ENCODE measurements around the gene P2RX2.

The P2RX2 gene

GRCh38 chr12:132638541-132639408 lies 20.2 kb downstream of the P2RX2 start:
- DNase-seq (ENCODE audit: low read depth): peak; percentile 81

DNA sequence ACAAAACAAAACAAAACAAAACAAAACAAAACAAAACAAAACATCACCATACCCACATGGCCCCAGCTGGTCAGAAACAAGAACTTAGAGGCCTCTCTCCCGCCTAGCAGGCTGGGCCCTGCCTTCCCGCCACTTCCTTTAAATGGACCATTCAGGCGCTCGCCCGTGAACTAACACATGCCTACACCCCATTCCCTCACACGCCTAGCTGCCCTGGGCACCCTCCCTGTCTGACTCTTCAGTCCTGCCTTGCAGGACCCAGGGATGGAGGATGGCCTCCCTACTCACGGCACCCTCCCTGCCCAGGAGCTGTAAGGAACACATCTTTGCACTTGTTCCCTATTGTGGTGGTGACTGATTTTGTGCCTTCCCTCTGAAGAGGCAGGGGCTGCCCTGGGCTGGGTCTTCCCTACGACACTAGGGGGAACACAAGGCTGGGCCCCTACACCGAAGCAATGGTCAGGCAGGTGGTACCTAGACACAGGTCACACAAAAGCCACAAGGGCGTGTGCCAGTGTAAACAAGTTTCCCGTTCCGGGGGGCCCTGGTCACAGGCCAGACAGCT lies 21.5 kb downstream of the P2RX2 start:
- DNase-seq (ENCODE audit: low read depth): no peak

GRCh38 chr12:132640936-132641335 lies 22.4 kb downstream of the P2RX2 start:
- DNase-seq (ENCODE audit: low read depth): no peak

DNA sequence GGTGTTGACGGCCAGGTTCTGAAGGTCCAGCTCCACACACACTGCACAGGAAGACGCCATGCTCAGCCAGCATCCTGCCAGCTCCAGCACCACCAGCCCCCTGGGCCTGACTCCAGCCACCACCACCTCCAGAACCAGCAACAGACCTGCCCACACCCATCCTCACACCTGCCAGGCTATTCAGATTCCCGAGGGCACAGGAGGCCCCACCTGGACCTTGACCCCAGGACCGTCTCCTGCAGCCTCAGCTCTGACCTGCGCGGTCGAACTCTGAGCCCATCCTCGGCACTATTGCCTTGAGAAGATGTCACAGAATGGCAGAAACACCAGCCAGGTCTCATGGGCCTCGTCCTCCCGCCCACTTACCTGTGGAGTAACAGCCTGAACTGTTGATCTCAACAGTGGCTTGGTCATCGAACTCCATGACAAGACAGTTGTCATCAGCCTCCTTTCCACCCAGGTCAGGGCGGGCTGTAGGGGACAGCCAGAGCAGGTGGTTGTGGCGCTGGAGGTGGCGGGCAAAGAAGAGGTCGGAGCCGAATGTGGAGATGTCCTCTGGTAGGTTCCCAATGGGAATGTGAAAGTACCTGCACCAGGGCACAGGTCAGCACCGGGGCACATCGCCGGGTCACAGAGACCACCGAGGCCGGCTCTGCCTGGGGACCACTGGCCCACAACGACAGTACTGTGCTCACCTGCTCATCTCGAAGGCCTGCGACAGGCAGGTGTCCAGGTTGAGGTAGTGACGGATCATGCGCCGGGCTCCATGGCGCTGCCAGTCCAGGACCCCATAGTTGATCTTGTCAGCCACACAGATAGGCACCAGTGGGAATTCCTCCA lies 23.5 kb downstream of the P2RX2 start:
- DNase-seq (ENCODE audit: low read depth): no peak

DNA sequence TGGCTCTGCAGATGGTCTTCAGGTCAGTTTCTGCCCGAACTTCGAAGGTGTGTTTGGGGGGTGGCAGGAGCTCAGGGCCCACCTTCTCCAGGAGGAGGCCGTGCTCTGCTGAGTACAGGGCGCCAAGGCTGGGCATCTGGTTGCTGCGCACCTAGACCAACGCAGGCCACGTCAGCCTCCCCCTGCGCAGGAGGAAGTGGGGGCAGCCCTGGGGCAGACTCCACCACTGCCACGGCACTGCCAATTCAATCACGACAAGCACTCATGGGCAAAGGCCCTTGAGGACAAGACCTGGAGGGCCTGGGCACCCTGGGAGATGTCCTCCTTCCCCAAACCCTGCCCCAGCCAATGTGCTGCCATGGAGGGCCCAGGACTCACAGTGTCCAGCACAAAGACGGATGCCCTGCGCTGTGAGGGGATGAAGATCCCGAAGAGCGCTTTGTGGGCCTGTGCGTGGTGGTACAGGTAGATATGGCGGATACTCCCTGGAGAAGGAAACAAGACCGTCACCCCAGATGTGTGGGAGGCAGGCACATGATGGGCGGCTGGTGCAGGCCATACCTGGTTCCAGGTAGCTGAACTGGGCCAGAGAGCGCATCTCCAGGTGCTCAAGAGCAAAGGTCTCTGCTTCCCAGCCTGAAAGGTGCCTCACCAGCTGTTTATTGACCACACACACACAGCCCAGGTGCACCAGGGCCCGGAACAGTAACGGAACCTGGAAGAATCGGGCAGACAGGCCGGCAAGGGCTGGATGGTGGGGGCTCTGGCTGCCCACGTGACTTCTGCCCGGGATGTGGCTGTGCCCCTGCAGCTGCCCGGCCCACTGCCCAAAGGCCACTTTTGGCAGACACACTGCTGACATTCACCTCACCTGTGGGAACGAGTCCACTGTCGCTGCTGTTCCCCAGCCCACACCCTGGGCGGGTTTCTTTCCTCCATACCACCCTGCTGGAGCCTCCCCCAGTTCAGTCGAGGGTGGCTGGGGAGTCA lies 24.6 kb downstream of the P2RX2 start:
- no peak for DNase-seq (ENCODE audit: low read depth)

GRCh38 chr12:132646850-132647249 lies 28.3 kb downstream of the P2RX2 start:
- DNase-seq (ENCODE audit: low read depth): no peak

DNA sequence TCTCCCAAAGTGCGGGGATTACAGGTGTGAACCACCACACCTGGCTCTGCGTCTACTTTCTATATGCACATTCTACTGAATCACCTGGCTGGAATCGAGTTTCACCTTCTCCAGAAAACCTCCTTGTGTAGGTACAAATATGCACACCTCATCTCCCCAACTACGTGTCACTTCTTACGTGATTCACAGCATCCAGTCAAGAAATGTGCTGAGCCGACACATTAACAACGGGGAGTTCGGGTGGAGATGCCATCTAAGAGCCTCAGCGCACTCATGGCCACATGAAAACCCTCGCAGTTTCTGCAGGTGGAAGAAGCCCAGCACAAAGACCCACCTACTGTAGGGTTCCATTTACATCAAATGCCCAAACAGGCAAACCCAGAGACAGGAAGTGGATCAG lies 29.3 kb downstream of the P2RX2 start:
- DNase-seq (ENCODE audit: low read depth): no peak

DNA sequence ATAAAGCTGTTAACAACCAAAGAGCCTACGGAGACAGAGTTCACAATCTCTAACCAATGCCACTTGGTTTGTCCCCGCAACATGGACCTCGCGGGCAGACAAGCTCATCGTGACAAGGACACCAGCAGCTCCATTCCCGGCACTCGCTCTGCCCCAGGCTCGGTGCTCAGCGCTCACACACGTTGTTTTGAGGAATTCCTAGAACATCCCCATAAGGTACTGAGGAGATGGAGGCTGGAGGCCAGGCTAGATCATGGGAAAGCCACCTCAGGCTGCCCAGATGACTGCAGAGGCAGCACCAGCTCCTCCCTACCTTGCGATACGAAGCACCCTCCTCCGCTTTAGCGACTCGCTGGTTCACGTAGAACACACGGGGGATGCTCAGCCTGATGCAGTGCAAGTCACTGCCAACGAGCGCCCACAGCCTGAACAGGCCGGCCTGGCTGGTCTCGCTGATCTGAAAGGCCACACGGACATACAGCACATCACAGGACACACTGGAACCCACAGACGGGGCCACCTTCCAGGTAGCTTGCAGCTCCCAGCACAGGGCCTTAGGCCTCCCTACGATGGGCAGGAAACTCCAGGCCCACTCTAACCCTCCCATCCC lies 30.1 kb downstream of the P2RX2 start:
- no peak for DNase-seq (ENCODE audit: low read depth)

- DNase-seq (ENCODE audit: low read depth): no peak
These were observed 30.8 kb downstream of the P2RX2 start for GRCh38 chr12:132649226-132649945.

DNA sequence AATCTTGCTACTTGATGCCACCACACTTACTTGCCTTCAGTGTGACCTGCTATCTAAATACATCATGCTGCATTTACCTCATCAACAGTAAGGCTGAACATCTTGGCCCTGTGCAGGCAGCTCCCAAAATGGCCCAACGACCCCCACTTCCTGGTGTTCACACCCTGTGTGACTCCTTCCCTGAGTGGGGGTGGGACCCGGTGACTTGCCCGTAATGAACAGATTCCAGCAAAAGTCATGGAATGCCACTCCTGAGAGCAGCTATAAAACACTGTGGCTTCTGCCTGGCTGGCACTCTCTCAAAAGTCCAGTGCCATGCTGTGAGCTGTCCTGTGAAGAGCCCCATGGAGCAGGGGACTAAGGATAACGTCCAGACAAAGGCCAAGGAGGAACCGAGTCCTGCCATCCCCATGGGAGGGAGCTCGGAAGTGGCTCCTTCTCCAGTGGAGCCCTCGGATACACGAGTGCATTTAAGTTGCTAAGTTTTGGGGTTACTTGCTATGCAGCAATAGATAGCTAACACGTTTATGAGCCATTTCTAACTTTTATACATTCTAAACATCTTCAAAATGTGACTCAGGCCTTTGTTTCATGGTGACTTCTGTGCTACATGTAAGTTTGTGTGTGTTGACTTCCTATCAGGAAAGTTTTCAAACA lies 33.0 kb downstream of the P2RX2 start:
- no peak for DNase-seq (ENCODE audit: low read depth)

DNA sequence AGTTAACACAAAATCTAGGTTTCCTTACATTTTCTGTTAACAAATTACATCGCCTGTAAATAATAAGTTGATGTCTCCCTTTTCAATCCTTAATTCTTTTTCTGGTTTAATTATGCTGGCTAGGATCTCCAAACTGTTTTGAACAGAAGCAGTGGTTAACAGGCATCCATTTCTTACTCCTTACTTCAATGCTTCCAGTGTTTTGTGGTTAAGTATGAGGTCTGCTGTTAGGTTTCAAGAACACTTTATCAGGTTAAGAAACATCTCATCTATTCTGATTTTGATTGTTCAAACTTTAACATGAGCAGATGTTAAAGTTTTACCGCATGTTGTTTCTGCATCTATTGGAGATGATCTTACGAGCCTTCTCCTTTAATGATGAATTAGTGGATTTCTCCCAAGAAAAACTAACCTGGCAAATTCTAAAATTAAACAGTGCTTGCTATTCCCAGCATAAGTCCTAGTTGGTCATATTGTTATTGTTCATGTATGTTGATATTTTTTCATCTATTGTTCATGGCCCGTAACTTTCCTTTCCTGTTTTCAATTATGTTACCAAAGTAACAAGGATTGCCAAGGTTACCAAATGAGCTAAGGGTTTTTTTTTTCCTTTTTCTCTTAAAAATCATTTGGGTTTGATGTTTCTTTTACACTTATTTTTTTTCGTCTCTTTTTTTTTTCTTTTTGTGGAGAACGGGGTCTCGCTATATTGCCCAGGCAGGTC lies 35.2 kb downstream of the P2RX2 start:
- peak; percentile 21 for DNase-seq (ENCODE audit: low read depth)

DNA sequence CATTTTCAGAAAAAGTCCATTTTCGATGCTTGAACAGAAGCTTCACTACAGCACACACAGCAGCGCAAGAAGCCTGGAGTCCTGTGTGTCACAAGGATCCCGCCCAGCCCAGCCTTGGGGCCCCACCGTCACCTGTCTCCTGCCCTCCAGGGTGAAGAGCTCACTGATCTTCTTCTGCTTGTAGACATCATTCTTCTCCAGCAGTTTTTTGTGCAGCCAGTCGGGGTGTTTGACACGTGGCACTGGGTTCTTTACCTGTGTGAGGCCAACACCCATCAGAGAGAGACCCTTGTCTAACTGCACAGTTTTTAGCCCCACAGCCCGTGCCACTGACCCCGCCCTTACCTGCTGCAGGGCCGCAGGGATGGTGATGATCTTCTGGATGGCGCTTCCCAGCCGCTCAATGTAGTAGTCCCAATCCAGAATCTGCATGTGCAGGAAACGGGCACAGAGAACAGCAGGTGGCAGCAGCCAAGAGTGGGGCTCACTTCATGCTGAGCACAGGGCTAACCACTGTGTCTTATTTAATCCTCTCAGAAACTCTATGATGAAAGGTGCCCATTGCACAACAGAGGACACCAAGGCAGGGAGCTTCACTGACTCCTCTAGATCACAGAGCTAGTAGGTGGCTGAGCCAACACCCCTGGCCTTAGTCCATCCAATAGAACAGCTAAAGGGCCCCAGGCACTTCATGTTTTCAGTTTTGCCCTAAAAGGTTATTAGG lies 38.6 kb downstream of the P2RX2 start:
- DNase-seq (ENCODE audit: low read depth): no peak

DNA sequence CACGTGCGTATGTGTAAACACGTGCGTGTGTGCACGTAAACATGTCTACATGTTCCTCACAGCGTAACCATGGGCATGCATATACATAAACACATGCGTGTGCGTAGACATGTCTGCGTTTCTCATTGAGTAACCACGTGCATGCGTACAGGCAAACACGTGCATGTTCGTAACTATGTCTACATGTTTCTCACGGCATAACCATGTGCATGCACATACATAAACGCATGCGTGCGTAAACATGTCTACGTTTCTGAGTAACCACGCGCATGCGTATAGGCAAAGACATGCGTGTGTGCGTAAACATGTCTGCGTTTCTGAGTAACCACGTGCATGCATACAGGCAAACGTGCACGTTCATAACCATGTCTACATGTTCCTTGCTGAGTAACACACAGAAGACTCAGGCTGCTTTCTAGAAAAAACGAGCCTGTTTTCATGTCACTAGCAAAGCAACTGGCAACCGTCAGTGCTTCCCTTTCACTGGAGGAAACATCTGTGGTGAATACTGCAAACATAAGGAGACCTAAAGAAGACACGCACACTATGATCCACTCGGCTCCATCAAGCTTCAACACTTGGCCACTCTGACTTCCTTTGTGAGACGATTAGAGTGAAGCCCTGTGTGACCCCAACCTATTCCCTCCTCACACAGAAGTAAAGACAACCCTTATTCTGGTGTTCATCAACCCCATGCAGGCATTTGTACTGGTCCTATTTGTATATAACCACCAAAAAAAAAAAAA lies 39.7 kb downstream of the P2RX2 start:
- DNase-seq (ENCODE audit: low read depth): no peak

- no peak for DNase-seq (ENCODE audit: low read depth)
These were observed 40.6 kb downstream of the P2RX2 start for GRCh38 chr12:132659146-132659545.

DNA sequence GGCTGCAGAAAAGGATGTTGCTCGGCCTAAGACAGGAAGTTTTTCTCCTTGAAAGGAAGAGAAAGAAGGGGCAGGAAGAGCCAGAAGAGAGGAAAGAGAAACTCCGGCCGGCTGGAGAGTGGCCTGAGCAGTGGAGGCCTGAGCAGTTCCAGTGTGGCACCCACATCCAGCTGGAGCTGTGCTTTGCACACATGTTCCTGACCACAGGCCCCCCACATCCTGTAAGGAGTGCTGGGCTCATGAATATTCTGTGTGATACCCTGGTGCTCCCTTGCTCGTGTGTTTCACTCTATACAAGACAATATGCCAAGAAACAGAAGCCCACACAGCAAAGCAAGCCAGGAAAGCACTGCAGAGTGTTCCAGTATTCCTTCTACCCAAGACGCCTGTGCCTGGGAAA lies 41.5 kb downstream of the P2RX2 start:
- no peak for DNase-seq (ENCODE audit: low read depth)

DNA sequence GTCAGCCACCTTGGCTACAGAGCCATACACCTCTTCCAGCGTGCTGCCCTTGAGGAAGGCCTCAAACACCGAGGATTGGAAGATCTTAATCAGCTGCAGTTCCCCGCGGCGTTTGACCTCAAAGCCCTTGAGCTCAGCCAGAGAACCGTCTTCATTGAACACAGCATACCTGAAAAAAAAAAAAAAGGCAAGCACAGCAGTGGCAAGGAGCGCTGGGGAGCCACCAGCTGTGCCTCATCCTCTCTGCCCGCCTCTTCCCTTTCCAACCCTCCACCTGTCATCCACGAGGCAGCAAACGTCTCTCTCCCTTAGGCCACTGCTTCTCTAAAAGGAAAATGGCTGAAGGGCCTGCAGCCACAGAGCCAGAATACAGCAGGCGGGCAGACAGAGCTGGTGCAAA lies 42.4 kb downstream of the P2RX2 start:
- DNase-seq (ENCODE audit: low read depth): no peak

- no peak for DNase-seq (ENCODE audit: low read depth)
These were observed 43.4 kb downstream of the P2RX2 start for GRCh38 chr12:132661972-132662371.
